Neural progenitor cell (in vitro differentiated cells): Measurements from ENCODE around the gene RUBCN. TPM values are rescaled to one million over a fixed set of nuclear protein-coding genes. Genes with fewer than 3 reads are reported as not detected.
"Not testable (repeated sequence)": the region's sequence is repeated elsewhere in the genome, so short reads cannot be mapped to it uniquely, and the experiment has no call there.

Experiments
- DNase-seq: peaks from one replicate; pipeline ENCODE4 v3.0.0-alpha.2; 2016; ENCODE audit warnings: low spot score
- H2AFZ ChIP-seq: fragments of 200-600 bp; sonication (generic); replicated peaks from 2 replicates; pipeline ENCODE4 v1.6.1; 2016; ENCODE audit warnings: antibody characterized with exemption
- H3F3A ChIP-seq: fragments of 200-600 bp; sonication (generic); 2 replicates; pipeline ENCODE4 v1.6.1; 2016; ENCODE audit warnings: antibody characterized with exemption, low read depth
- H3K27ac ChIP-seq: fragments of 200-600 bp; sonication (generic); 2 replicates; pipeline ENCODE4 v1.5.1; 2016; ENCODE audit warnings: mild to moderate bottlenecking
- H3K27me3 ChIP-seq: fragments of 200-600 bp; sonication (generic); 2 replicates; pipeline ENCODE4 v1.6.1; 2016; ENCODE audit warnings: mild to moderate bottlenecking, moderate library complexity
- H3K36me3 ChIP-seq: fragments of 200-600 bp; sonication (generic); 2 replicates; pipeline ENCODE4 v1.5.1; 2016
- H3K4me1 ChIP-seq: fragments of 200-600 bp; sonication (generic); 2 replicates; pipeline ENCODE4 v1.6.1; 2016; ENCODE audit warnings: mixed run types
- H3K4me2 ChIP-seq: fragments of 200-600 bp; sonication (generic); 2 replicates; pipeline ENCODE4 v1.6.1; 2016
- H3K4me3 ChIP-seq: fragments of 200-600 bp; sonication (generic); 2 replicates; pipeline ENCODE4 v1.5.1; 2016
- H3K79me2 ChIP-seq: fragments of 200-600 bp; sonication (generic); 2 replicates; pipeline ENCODE4 v1.6.1; 2016; ENCODE audit warnings: low read depth
- H3K9ac ChIP-seq: fragments of 200-600 bp; sonication (generic); 2 replicates; pipeline ENCODE4 v1.6.1; 2016
- H3K9me3 ChIP-seq: fragments of 200-600 bp; sonication (generic); 2 replicates; pipeline ENCODE4 v1.5.1; 2016; ENCODE audit warnings: low read depth
- H4K20me1 ChIP-seq: fragments of 200-600 bp; sonication (generic); 2 replicates; pipeline ENCODE4 v1.6.1; 2016; ENCODE audit warnings: low read depth
- H3K27ac Mint-ChIP-seq: 3 replicates; pipeline ENCODE4 v1.8.0; 2021; ENCODE audit warnings: mixed read lengths
- H3K27me3 Mint-ChIP-seq: 2 replicates; pipeline ENCODE4 v1.8.0; 2022; ENCODE audit warnings: low read depth, mild to moderate bottlenecking, inconsistent platforms, moderate library complexity, mixed read lengths; ENCODE audit not compliant: insufficient read depth
- H3K36me3 Mint-ChIP-seq: 3 replicates; pipeline ENCODE4 v1.8.0; 2021; ENCODE audit warnings: mixed read lengths
- H3K4me1 Mint-ChIP-seq: 3 replicates; pipeline ENCODE4 v1.8.0; 2021; ENCODE audit warnings: mixed read lengths
- H3K4me3 Mint-ChIP-seq: 3 replicates; pipeline ENCODE4 v1.8.0; 2021; ENCODE audit warnings: mild to moderate bottlenecking, moderate library complexity, mixed read lengths
- H3K9me3 Mint-ChIP-seq: 3 replicates; pipeline ENCODE4 v1.8.0; 2020; ENCODE audit warnings: mixed read lengths
- CTCF ChIP-seq: fragments of 200-600 bp; sonication (generic); IDR thresholded peaks from 2 replicates; pipeline ENCODE4 v1.5.1; 2017; ENCODE audit warnings: antibody characterized with exemption, mild to moderate bottlenecking
- EZH2 ChIP-seq: fragments of 200-600 bp; sonication (generic); IDR thresholded peaks from 2 replicates; pipeline ENCODE4 v1.6.1; 2017; ENCODE audit warnings: antibody characterized with exemption, mild to moderate bottlenecking, moderate library complexity
- EZH2phosphoT487 ChIP-seq: fragments of 200-600 bp; sonication (generic); IDR thresholded peaks from 2 replicates; pipeline ENCODE4 v1.6.1; 2017; ENCODE audit warnings: antibody characterized with exemption
- total RNA-seq: library from RNA; depleted of rRNA; stranded (reverse); fragments of >200 nt; gene quantifications from 2 replicates; pipeline ENCODE4 v1.2.3, GENCODE V29; 2015; ENCODE audit warnings: low replicate concordance

RUBCN gene
- total RNA-seq, 1 donor from 2014 or later = 6.4 TPM

GRCh38 chr3:197733042-197733441, 3.7 kb downstream of the RUBCN start:
- H3K4me1 Mint-ChIP-seq = peaks cover 23% of the 10 kb centered on the region
- no peak overlapping the region for H3K4me3 ChIP-seq
- no peak overlapping the region for H3K9ac ChIP-seq
- H3K4me1 ChIP-seq = peaks cover 5% of the 10 kb centered on the region
- H3K27ac ChIP-seq = no peak overlapping the region
- no peak overlapping the region for H3K4me2 ChIP-seq
- H3K4me3 Mint-ChIP-seq = no peak overlapping the region
- no peak overlapping the region for H2AFZ ChIP-seq
- peaks cover 11% of the 10 kb centered on the region for H3F3A ChIP-seq
- peaks cover 11% of the 10 kb centered on the region for H4K20me1 ChIP-seq
- no peak for DNase-seq
- no peaks in the 10 kb centered on the region for H3K36me3 ChIP-seq
- TF ChIP-seq EZH2phosphoT487 (no peak), CTCF (no peak), EZH2 (no peak)
- peaks cover 7% of the 10 kb centered on the region for H3K27me3 Mint-ChIP-seq
- H3K27me3 ChIP-seq = no peaks in the 10 kb centered on the region
- no peaks in the 10 kb centered on the region for H3K9me3 Mint-ChIP-seq
- no peak overlapping the region for H3K27ac Mint-ChIP-seq
- no peaks in the 10 kb centered on the region for H3K9me3 ChIP-seq
- H3K79me2 ChIP-seq = peaks cover 23% of the 10 kb centered on the region
- H3K36me3 Mint-ChIP-seq = peaks cover 7% of the 10 kb centered on the region

GRCh38 chr3:197731483-197731882, 5.2 kb downstream of the RUBCN start:
- H3K4me1 Mint-ChIP-seq = peaks cover 15% of the 10 kb centered on the region
- H3K4me3 Mint-ChIP-seq, H3K36me3 Mint-ChIP-seq, H3K9me3 Mint-ChIP-seq, H3K4me3 ChIP-seq, H3K36me3 ChIP-seq, H3K9ac ChIP-seq, DNase-seq, H3K4me1 ChIP-seq, H3K27me3 Mint-ChIP-seq, H3K27me3 ChIP-seq, H3K4me2 ChIP-seq, H2AFZ ChIP-seq, H3K27ac Mint-ChIP-seq, H3F3A ChIP-seq, H3K9me3 ChIP-seq, H3K27ac ChIP-seq: not testable (repeated sequence)
- Histone ChIP-seq H4K20me1 (peaks cover 11% of the 10 kb centered on the region), H3K79me2 (peaks cover 19% of the 10 kb centered on the region)

GRCh38 chr3:197730770-197731169, 5.9 kb downstream of the RUBCN start:
- not testable (repeated sequence) for H3K4me3 Mint-ChIP-seq, H3F3A ChIP-seq, H3K27ac ChIP-seq, H3K27me3 Mint-ChIP-seq, H3K27ac Mint-ChIP-seq, H3K9ac ChIP-seq, H3K36me3 Mint-ChIP-seq, H3K36me3 ChIP-seq, DNase-seq, H2AFZ ChIP-seq, H3K4me3 ChIP-seq, H3K9me3 ChIP-seq, H3K27me3 ChIP-seq, H3K9me3 Mint-ChIP-seq, H4K20me1 ChIP-seq, H3K4me1 ChIP-seq, H3K4me2 ChIP-seq
- peaks cover 11% of the 10 kb centered on the region for H3K4me1 Mint-ChIP-seq
- H3K79me2 ChIP-seq = peaks cover 15% of the 10 kb centered on the region

GRCh38 chr3:197730200-197730599, 6.5 kb downstream of the RUBCN start:
- H3K27me3 Mint-ChIP-seq = peaks cover 2% of the 10 kb centered on the region
- H3K36me3 ChIP-seq = no peaks in the 10 kb centered on the region

More at GRCh38 chr3:197730200-197730599, 6.5 kb downstream of the RUBCN start:
- Histone ChIP-seq H4K20me1 (peaks cover 1% of the 10 kb centered on the region), H3K27ac (no peak overlapping the region), H2AFZ (no peak overlapping the region), H3K9me3 (no peaks in the 10 kb centered on the region), H3K9ac (no peak overlapping the region), H3K4me3 (no peak overlapping the region), H3K27me3 (no peaks in the 10 kb centered on the region), H3K4me2 (no peak overlapping the region), H3K4me1 (no peaks in the 10 kb centered on the region), H3K79me2 (peaks cover 10% of the 10 kb centered on the region), H3F3A (no peaks in the 10 kb centered on the region)
- H3K4me3 Mint-ChIP-seq = no peak overlapping the region
- no peak for DNase-seq
- peaks cover 7% of the 10 kb centered on the region for H3K4me1 Mint-ChIP-seq
- no peak for TF ChIP-seq CTCF
- no peaks in the 10 kb centered on the region for H3K9me3 Mint-ChIP-seq
- peaks cover 7% of the 10 kb centered on the region for H3K36me3 Mint-ChIP-seq
- no peak overlapping the region for H3K27ac Mint-ChIP-seq
